Erythroblast (primary cell): ENCODE data around the gene LRIT1.
"Not testable (repeated sequence)": the region's sequence is repeated elsewhere in the genome, so short reads cannot be mapped to it uniquely, and the experiment has no call there.

Experiments
- DNase-seq, 2 experiments: peaks; one replicate each; lab custom pipeline; 2025; lab: John Stamatoyannopoulos, UW
- GATA1 ChIP-seq: IDR thresholded peaks from 2 replicates; pipeline ENCODE4 v1.6.1; 2011; ENCODE audit warnings: low read depth, mild to moderate bottlenecking, control low read depth, low read length, moderate library complexity
- POLR2A ChIP-seq: IDR thresholded peaks from 2 replicates; pipeline ENCODE4 v1.6.1; 2011; ENCODE audit warnings: mild to moderate bottlenecking, low read length

The LRIT1 gene, protein sequence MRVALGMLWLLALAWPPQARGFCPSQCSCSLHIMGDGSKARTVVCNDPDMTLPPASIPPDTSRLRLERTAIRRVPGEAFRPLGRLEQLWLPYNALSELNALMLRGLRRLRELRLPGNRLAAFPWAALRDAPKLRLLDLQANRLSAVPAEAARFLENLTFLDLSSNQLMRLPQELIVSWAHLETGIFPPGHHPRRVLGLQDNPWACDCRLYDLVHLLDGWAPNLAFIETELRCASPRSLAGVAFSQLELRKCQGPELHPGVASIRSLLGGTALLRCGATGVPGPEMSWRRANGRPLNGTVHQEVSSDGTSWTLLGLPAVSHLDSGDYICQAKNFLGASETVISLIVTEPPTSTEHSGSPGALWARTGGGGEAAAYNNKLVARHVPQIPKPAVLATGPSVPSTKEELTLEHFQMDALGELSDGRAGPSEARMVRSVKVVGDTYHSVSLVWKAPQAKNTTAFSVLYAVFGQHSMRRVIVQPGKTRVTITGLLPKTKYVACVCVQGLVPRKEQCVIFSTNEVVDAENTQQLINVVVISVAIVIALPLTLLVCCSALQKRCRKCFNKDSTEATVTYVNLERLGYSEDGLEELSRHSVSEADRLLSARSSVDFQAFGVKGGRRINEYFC

DNA sequence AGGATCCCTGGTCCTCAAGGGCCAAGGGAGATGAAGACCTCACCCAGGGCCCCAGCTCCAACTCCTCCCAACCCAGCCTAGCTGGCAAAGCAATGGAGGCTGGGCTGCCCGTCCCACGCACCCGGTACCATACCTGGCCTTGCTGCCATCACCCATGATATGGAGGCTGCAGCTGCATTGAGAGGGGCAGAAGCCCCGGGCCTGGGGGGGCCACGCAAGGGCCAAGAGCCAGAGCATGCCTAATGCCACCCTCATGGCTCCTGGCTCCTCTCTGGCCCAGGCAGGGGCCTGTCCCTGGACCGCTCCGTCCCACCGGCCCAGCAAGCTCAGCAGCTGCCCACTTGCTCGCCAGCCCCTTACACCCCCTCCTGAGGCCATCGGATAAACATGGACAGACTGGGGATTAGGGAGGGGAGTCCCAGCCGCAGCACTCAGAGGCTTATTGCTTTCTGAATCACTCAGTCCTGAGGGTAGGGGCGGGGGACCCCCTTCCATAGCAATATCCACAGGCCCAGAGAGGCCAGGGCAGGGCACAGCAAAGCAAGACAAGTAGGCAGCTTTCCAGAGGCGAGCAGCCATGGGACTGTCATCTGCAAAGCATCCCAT lies at the start of gene LRIT1:
Gene LRIT1 (minus strand): TSS at position 362 of the 606 bp plus-strand sequence. CDS start 107 bp downstream, at position 255.
- TF ChIP-seq GATA1 (no peak), POLR2A (no peak)
- no peak for DNase-seq

DNA sequence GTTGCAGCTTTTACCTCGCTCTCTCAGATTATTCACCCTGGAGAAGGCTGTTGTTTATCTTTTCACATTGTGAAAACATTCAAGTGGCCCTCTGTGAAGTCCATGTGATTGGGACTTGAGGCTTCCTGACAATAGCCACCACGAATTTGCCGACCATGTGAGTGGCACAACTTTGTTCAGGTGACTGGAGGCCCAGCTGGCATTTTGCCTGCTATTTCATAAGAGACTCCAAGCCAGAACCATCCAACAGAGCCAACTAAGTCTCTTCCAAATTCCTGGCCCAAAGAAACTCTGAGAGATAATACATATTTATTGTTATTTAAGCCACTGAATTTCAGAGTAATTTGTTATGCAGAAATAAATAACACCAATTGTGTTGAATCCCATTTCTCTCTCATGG lies 48.9 kb upstream of the LRIT1 start:
- TF ChIP-seq GATA1 (no peak), POLR2A (no peak)
- DNase-seq, result no peak

GRCh38 chr10:84289521-84290200 lies 48.3 kb upstream of the LRIT1 start:
- TF ChIP-seq GATA1, result no peak
- no peak for TF ChIP-seq POLR2A

DNA sequence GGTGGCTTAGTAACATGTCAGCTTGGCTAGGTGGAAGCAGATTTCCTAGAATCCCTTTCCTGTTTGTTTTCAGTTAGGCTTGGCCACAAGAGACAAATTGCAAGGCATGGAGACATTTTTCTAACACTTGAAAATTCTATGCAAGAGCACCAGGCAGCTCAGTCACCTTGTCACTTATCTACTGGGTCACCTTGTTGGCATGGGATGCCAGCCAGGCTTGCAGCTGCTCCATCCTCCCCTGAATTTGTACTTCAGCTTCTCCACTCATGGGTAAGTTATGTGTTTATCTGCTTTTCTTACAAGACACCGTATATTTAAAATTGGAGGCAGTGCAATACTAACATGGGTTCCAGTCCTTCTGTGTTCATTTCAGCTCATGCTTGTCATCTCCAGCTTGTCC lies 46.8 kb upstream of the LRIT1 start:
- no peak for TF ChIP-seq POLR2A
- no peak for TF ChIP-seq GATA1
- no peak for DNase-seq

More at GRCh38 chr10:84289521-84290200, 48.3 kb upstream of the LRIT1 start:
- DNase-seq, result no peak

DNA sequence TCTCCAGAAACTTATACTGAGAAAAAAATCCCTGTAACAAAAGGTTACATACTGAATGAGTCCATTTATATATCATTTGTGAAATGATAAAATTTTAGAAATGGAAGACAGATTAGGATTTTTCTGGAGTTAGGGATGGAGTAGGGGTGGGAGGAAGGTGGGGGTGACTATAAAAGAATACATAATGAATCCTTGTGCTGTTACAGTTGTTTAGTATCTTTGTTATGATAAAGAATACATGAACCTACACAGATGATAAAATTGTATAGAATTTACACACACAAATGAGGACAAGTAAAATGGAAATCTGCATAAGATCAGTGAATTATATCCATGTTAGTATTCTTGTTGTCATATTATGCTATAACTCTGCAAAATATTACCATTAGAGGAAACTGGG lies 45.3 kb upstream of the LRIT1 start:
- DNase-seq, result no peak
- TF ChIP-seq POLR2A (no peak), GATA1 (no peak)

- not testable (repeated sequence) for DNase-seq
These were observed 38.6 kb upstream of the LRIT1 start for GRCh38 chr10:84279876-84280475.

DNA sequence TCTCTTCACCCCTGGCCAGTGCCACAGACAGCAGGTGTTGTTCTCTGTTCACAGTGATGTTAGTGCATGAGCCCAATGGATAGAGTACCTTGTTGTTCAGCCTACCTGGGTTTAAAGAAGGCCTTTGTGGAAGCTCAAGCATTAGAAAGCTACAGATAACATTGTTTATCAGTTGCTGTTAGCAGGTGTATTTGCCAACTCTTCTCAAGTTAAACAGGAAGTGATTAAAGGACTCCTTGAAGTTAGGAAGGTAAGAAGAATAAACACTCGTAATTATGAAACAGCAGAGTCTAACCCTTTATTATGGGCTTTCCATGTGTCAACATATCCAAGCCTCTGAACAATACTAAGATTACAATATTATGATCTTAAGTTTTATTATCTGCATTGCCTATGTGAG lies 29.4 kb upstream of the LRIT1 start:
- TF ChIP-seq POLR2A (no peak), GATA1 (no peak)
- DNase-seq, result no peak

- no peak for DNase-seq
These were observed 28.4 kb upstream of the LRIT1 start for GRCh38 chr10:84269773-84270172.

GRCh38 chr10:84269162-84269561 lies 27.8 kb upstream of the LRIT1 start:
- TF ChIP-seq GATA1, result no peak
- TF ChIP-seq POLR2A, result no peak

More at GRCh38 chr10:84269773-84270172, 28.4 kb upstream of the LRIT1 start:
- no peak for TF ChIP-seq POLR2A
- TF ChIP-seq GATA1, result no peak

DNA sequence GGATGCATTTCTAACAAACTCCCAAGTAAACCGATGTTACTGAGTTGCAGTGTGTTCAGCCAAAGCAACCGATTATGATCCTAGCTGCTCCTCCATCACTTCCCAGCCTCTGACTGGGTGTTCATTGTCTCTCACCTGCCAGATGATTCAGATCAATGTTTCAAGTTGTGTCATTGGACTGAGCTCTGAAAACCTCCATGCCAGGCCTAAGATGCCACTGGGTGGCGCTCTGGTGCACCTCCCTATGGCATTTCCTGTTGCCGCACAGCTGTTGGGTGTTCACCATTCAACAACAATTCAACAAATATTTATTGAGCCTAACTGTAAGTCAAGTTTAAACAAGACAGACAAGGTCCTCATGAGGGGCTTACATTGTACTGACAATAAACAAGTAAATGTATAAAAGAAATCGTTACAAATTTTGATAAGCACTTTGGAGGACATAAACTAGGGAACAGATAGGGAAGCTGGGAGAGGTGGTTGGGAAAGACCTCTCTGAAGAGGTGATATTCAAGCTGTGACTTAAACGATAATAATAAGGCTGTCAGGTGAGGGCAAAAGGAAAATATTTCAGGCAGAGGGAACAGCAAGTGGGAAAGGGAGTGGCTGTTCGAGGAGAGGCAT lies 26.3 kb upstream of the LRIT1 start:
- TF ChIP-seq POLR2A, result no peak
- no peak for TF ChIP-seq GATA1
- DNase-seq, result peak; percentile 18 to 25

More at GRCh38 chr10:84269162-84269561, 27.8 kb upstream of the LRIT1 start:
- DNase-seq, result no peak

DNA sequence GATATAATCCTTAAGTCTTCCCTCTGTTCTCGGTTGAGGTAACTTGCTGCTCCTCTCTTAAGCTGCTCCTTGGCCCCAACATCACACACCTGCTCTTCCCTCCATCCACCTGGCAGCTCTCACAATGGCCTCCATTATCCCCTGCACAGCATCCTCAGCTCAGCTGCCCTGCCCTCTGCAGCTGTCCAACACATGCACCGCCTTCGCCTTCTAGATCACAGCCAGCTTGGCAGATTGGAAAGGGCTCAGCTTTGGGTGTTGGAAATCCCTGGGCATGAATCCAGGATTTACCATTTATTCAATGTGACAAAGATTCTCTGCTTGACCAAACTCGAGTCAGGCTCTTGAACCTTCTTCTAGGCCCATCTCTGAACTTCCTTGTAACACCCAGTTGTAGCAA lies 24.1 kb upstream of the LRIT1 start:
- TF ChIP-seq POLR2A (no peak), GATA1 (no peak)
- no peak for DNase-seq

DNA sequence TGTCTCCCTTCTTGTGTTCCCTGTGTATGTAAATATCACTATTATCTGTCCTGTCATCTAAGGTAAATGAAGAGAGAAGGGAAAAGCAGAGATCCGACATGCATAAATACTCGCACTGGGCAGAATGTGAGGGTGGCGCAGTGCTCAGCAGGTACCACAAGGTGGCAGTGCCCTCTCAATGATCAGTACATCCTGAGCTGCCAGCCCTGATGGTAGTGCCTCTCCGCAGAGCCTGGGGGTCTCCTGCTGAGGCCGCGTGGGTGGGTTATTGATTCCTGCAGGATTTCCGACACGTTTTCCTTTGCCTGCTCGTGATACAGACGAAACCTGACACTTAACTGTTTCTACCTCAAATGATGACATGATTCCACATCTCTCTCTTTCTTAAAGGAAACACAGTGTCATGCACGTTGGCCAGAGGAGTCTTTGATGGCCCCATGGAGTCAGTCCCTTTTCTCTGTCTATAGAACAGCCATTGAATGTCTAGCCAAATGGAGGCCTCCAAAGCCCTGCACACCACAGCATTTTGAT lies 23.3 kb upstream of the LRIT1 start:
- DNase-seq, result peak; percentile 37 to 64
- no peak for TF ChIP-seq POLR2A
- TF ChIP-seq GATA1, result no peak

GRCh38 chr10:84263716-84264115 lies 22.4 kb upstream of the LRIT1 start:
- no peak for DNase-seq

More at GRCh38 chr10:84263716-84264115, 22.4 kb upstream of the LRIT1 start:
- TF ChIP-seq GATA1, result no peak
- no peak for TF ChIP-seq POLR2A
